ENCODE results near the gene MUC5B.

DNA sequence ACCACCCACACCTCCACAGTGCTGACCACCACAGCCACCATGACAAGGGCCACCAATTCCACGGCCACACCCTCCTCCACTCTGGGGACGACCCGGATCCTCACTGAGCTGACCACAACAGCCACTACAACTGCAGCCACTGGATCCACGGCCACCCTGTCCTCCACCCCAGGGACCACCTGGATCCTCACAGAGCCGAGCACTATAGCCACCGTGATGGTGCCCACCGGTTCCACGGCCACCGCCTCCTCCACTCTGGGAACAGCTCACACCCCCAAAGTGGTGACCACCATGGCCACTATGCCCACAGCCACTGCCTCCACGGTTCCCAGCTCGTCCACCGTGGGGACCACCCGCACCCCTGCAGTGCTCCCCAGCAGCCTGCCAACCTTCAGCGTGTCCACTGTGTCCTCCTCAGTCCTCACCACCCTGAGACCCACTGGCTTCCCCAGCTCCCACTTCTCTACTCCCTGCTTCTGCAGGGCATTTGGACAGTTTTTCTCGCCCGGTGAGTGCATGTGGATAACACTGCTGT, 28.4 kb downstream of the MUC5B start:
- TF ChIP-seq EZH2 (IDR thresholded peaks at IDR 0.05; ENCODE audit: borderline replicate concordance, insufficient read depth, low read depth, low read length, poor library complexity, severe bottlenecking) = no peak
- TF ChIP-seq, protein P1, sequence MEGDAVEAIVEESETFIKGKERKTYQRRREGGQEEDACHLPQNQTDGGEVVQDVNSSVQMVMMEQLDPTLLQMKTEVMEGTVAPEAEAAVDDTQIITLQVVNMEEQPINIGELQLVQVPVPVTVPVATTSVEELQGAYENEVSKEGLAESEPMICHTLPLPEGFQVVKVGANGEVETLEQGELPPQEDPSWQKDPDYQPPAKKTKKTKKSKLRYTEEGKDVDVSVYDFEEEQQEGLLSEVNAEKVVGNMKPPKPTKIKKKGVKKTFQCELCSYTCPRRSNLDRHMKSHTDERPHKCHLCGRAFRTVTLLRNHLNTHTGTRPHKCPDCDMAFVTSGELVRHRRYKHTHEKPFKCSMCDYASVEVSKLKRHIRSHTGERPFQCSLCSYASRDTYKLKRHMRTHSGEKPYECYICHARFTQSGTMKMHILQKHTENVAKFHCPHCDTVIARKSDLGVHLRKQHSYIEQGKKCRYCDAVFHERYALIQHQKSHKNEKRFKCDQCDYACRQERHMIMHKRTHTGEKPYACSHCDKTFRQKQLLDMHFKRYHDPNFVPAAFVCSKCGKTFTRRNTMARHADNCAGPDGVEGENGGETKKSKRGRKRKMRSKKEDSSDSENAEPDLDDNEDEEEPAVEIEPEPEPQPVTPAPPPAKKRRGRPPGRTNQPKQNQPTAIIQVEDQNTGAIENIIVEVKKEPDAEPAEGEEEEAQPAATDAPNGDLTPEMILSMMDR (IDR thresholded peaks at IDR 0.05) = no peak

All from B cell (primary cell).